Renal pelvis (tissue), 12 donors: ENCODE measurements around the gene ZNF106. TPM values are rescaled to one million over a fixed set of nuclear protein-coding genes. Genes with fewer than 3 reads are reported as not detected.
A peak's percentile ranks its signal among the peaks of the same experiment; 100 is the strongest.

Source experiments
- DNase-seq: peaks from one replicate; pipeline ENCODE4 v3.0.0-alpha.2; 2013
- long read RNA-seq, 16 experiments: transcript quantifications; one replicate each; lab custom pipeline, GENCODE V29; 2026
- polyA plus RNA-seq, 3 donors: library from polyadenylated mRNA; unstranded; fragments of 120-200 nt; gene quantifications; one replicate each; pipeline ENCODE4 v1.2.1, GENCODE V29; 2013; ENCODE audit not compliant: insufficient read length in 3 of 3

Gene ZNF106
- polyA plus RNA-seq = 10 to 100 TPM; 40.6 to 57.9 (median 48.1) TPM
- long read RNA-seq, donor 1, full-length matches to known transcripts = 1 of 6 reads
- long read RNA-seq, donor 1, partial matches to known transcripts = 5 of 6 reads
- long read RNA-seq, donor 1, other reads (novel, unspliced or antisense) = 0 of 6 reads
- long read RNA-seq, donor 2, full-length matches to known transcripts = 1 of 1 reads
- long read RNA-seq, donor 2, partial matches to known transcripts = 0 of 1 reads
- long read RNA-seq, donor 2, other reads (novel, unspliced or antisense) = 0 of 1 reads
- long read RNA-seq, donor 3, partial matches to known transcripts = 181 of 181 reads
- long read RNA-seq, donor 3, other reads (novel, unspliced or antisense) = 0 of 181 reads
- long read RNA-seq, donor 4, partial matches to known transcripts = 5 of 5 reads
- long read RNA-seq, donor 4, other reads (novel, unspliced or antisense) = 0 of 5 reads
- long read RNA-seq, donor 5, full-length matches to known transcripts = 1 of 1 reads
- long read RNA-seq, donor 5, partial matches to known transcripts = 0 of 1 reads
- long read RNA-seq, donor 5, other reads (novel, unspliced or antisense) = 0 of 1 reads
- long read RNA-seq, donor 6 = 0 reads
- long read RNA-seq, donor 7, partial matches to known transcripts = 6 of 6 reads
- long read RNA-seq, donor 7, other reads (novel, unspliced or antisense) = 0 of 6 reads
- long read RNA-seq, donor 8 = 0 reads
- long read RNA-seq, donor 9, full-length matches to known transcripts = 2 of 16 reads
- long read RNA-seq, donor 9, partial matches to known transcripts = 0 of 16 reads
- long read RNA-seq, donor 9, other reads (novel, unspliced or antisense) = 14 of 16 reads
- long read RNA-seq, donor 10, full-length matches to known transcripts = 1 of 8 reads
- long read RNA-seq, donor 10, partial matches to known transcripts = 7 of 8 reads
- long read RNA-seq, donor 10, other reads (novel, unspliced or antisense) = 0 of 8 reads
- long read RNA-seq, donor 11, partial matches to known transcripts = 7 of 7 reads
- long read RNA-seq, donor 11, other reads (novel, unspliced or antisense) = 0 of 7 reads
- long read RNA-seq, donor 12, full-length matches to known transcripts = 4 of 4 reads
- long read RNA-seq, donor 12, partial matches to known transcripts = 0 of 4 reads
- long read RNA-seq, donor 12, other reads (novel, unspliced or antisense) = 0 of 4 reads
- long read RNA-seq, donor 13, partial matches to known transcripts = 6 of 6 reads
- long read RNA-seq, donor 13, other reads (novel, unspliced or antisense) = 0 of 6 reads
- long read RNA-seq, donor 14 = 0 reads
- long read RNA-seq, donor 15 = 0 reads
- long read RNA-seq, donor 16 = 0 reads

- peak; percentile 93 for DNase-seq
These were observed at the start of gene ZNF106 for GRCh38 chr15:42490671-42491538. Gene ZNF106 (minus strand): TSS chr15:42491141. CDS start chr15:42472289, 18,852 bp downstream.

DNA sequence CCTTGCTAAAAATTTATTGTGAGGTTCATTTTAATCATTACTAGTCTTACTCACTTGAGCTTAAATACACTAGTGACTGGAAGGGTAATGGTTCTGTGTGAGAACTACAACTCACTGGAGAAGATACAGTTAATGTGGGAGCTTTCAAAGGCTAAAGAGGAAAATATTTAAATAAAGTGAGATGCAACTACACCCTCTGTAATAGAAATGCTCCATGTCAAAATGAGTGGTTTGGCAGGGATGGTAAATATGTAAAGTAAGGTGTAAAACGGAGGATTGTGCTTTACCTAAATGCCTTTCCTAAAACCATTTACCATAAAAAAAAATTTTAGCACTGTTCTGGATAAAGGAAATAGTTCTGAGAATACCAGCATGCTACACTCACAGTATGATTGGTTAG, 42.3 kb upstream of the ZNF106 start:
- DNase-seq = no peak

DNA sequence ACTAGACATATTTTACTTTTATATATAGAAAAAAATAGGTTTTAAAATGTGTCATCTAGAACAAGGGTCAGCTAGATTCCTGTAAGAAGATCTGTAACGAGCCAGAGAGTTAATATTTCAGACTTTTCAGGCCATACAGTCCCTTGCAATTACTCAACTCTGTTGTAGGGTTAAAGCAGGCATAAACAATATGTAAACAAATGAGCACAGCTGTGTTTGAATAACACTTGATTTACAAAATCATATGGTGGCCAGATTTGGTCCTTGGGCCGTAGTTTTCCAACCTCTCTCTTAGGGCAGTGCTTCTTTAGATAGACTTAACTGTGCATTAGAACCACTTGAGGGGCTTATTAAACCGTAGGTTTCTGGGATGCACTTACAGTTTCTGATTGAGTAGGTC, 38.0 kb upstream of the ZNF106 start:
- no peak for DNase-seq

GRCh38 chr15:42523331-42523730, 32.4 kb upstream of the ZNF106 start:
- DNase-seq = no peak

- DNase-seq = no peak
These were observed 20.1 kb upstream of the ZNF106 start for GRCh38 chr15:42511007-42511391.

DNA sequence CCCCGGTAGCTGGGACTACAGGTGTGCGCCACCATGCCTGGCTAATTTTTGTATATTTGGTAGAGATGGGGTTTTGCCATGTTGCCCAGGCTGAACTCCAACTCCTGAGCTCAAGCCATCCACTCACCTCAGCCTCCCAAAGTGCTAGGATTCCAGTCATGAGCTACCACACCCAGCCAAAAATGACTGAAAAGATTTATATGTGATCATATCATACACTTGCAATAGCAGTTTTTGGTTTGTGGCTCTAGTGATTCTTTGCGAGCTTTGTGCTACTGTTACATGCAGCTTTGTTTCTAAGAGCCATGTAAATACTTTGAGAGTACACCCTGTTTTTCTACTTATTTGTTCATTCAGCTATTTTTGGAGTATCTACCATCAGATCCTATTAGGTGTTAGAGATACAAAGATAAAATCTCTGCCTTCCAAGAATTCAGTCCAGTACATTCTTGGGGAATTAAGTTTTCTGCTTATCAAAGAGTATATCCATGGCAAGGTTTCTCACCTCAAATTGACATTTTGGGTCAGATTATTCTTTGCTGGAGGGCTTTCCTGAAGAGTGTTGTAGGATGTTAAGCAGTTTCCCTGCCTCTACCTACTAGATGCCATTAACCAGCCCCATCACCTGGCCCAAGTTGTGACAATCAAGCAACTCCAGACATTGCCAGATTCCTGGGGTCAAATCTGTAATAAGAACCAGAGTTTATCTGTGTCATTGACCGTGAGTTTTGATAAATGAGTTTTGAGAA, 19.5 kb upstream of the ZNF106 start:
- no peak for DNase-seq

DNA sequence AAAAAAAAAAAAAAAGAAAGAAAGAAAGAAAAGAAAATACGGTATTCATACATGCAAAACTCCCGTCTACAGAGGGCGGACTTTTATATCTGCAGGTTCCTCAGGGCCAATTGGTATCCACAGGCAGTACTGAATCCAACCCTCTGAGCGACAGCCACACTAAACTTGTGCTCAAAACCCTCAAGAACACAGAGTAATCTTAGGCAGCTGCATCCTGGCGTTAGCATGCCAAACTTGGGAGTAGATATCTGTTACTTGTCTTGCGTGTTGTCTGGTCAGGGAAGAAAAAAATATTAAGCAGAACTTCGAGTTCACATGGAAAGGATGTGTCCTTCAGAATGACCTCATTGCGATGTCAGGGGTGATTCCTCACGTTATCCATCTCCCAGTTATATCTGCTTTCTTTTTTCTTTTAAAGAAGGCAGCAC, 17.3 kb upstream of the ZNF106 start:
- no peak for DNase-seq

DNA sequence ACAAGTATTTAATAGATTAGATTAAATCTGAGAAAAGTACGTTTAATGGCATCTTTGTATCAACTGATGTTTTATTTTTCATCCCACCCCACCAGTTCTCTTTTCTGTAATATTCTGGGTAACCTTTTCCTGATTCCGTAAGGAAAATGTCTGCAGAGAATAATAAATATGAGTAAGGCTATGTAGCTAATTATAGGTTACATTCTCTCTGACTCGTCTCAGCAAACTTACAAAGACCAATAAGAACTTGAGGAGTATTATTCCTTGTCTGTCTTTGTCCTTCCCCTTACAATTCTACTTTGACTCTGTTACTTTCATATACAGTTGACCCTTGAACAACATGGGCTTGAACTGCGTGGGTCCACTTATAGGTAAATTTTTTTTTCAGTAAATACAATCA, 16.6 kb upstream of the ZNF106 start:
- DNase-seq = no peak

GRCh38 chr15:42504631-42505030, 13.7 kb upstream of the ZNF106 start:
- no peak for DNase-seq

DNA sequence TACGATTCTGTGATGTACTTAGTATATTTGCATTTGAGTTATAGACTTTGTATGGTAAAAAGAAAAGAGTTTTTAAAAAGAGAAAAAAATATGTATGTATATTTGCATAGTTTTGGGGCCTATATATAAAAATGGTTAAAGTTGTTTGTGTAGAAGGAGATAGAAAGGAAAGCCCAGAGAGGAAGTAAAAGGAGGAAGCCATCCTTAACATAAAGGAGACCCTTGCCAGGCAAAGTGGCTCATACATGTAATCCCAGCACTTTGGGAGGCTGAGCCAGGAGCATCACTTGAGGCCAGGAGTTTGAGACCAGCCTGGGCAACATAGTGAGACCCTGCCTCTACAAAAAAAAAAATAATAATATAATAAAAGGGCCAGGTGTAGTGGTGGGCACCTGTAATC, 12.9 kb upstream of the ZNF106 start:
- no peak for DNase-seq

- no peak for DNase-seq
These were observed 11.5 kb upstream of the ZNF106 start for GRCh38 chr15:42502477-42502876.

GRCh38 chr15:42499858-42500609, 9.1 kb upstream of the ZNF106 start:
- no peak for DNase-seq

DNA sequence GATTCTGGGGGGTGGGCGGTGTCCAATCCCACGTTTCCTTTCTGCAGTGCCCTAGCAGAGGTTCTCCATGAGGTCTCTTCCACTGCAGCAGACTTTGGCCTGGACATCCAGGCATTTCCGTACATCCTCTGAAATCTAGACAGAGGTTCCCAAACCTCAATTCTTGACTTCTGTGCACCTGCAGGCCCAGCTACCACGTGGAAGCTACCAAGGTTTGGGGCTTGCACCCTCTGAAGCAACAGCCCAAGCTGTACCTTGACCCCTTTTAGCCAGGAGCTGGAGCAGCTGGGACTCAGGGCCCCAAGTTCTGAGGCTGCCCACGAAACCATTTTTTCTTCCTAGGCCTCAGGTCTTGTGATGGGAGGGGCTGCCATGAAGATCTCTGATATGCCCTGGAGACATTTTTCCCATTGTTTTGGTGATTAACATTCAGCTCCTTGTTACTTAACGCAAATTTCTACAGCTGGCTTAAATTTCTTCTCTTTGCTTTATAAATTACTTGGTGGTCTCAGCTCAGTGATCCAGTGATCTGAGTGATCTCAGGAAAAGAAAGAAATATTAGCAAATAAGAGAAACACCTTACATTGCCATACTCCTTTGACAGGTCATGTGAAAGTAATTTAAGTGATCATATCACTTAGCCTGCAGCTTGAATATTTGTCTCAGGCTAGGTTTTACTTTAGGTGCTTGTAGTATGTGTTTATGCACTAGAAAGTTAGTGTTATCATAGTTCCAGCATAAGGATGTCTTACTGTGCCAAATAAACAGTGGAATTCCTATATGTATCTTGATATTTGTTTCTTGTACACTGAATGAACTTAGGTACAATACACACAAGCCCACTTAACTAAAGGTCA, 7.5 kb upstream of the ZNF106 start:
- DNase-seq = no peak

DNA sequence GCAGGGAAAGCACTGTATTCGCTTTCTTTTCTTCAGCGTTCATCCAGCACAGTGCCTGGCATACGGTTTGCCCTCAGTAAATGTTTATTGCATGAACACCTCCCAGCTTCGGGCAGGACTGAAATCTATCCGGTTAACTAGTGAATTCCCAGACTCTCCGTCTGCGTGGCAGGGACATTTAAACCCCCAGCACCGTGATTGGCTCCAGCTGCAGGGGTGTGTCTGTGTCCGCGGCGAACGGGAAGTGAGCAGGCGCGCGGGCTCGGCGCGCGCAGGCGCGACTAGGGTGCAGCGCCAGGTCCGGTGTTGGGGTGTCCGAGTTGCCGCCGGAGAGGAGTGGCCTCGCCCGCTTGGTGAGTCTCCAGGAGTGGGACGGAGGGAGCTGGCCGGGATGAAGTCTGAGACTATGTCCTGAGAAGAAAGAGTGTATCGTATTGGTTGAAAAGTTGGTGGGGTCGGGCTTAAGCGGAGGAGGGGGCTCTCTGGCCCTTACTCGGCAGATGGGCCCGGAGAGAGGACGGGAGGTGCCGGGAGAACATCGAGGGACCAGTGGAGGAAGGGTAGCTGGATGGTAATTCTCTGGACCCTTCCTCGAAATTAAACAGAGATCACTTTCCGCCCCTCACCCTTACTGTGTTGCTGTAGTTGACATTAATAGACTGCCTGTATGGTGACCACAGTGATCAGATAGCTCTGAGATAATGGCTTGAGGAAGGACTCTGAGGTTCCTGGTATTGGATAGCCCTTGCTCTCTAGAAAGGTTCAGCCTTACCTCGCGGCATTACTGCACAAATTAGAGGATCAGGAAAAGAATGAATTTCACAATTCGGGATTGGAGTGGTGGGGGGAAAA, 4.6 kb upstream of the ZNF106 start, which contains the start of gene SNAP23:
Gene SNAP23, plus strand, starts transcription at position 274 of the 852 bp plus-strand sequence. CDS start 16,213 bp downstream, outside the sequence.
- peak; percentile 95 for DNase-seq

DNA sequence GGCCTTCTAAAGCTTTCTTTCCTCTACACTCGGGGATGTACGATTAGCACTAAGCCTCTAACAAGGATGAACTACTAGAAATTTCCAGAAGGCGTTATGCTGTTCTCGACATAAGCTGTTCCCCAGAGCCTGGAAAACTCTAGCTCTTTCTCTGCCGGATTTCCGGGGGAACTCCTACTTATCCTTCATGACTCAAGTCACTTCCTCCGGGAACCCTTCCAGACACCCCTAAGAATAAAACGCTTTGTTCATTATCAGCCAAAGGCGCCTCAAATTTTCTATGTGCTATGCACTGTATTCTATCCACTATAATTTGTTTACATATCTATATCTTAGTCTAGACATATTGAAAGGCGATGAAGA, 4.0 kb upstream of the ZNF106 start:
- DNase-seq = peak; percentile 44

DNA sequence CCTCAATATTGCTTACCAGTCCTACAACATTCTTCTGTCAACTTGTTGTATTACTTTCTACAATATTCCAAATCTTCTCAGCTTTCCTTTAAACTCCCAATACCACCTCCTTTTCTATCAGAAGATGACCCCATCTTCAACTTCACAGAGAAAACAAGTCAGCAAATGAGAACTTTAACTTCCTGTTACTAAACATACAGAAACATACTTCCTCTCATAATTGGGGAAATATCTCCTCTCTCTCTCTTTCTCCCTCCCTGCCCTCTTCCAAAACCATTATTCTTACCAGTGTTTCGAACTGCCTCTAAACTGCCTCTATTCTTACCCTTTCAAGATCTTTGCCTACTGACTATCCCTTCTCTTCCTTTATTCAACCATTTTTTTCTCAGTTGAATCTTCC, 2.7 kb upstream of the ZNF106 start:
- DNase-seq = no peak

DNA sequence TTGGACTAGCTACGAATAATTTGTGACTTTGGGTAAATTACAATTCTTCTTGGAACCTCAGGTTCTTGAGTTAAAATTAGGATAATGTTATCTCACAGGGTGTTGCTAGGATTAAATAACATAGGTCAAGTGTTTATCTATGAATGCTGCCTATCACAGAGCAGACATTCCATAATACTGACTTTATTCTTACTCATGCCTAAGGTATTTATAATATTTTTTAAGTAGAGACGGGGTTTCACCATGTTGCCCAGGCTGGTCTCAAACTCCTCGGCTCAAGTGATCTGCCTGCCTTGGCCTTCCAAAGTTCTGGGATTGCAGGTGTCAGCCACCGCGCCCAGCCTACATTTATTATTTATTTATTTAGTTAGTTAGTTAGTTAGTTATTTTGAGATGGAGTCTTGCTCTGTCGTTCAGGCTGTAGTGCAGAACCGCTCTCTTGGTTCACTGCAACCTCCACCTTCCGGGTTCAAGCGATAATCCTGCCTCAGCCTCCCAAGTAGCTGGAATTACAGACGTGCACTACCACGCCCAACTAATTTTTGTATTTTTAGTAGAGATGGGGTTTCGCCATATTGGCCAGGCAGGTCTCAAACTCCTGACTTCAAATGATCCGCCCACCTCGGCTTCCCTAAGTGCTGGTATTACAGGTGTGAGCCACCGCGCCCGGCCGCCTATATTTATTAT, 741 bp upstream of the ZNF106 start:
- DNase-seq = peak; percentile 9
